ENCODE results near the gene RPL31. TPM values are rescaled to one million over a fixed set of nuclear protein-coding genes. Genes with fewer than 3 reads are reported as not detected.

Gene RPL31
- total RNA-seq, 1 experiment from 2014 or later: 647 TPM

DNA sequence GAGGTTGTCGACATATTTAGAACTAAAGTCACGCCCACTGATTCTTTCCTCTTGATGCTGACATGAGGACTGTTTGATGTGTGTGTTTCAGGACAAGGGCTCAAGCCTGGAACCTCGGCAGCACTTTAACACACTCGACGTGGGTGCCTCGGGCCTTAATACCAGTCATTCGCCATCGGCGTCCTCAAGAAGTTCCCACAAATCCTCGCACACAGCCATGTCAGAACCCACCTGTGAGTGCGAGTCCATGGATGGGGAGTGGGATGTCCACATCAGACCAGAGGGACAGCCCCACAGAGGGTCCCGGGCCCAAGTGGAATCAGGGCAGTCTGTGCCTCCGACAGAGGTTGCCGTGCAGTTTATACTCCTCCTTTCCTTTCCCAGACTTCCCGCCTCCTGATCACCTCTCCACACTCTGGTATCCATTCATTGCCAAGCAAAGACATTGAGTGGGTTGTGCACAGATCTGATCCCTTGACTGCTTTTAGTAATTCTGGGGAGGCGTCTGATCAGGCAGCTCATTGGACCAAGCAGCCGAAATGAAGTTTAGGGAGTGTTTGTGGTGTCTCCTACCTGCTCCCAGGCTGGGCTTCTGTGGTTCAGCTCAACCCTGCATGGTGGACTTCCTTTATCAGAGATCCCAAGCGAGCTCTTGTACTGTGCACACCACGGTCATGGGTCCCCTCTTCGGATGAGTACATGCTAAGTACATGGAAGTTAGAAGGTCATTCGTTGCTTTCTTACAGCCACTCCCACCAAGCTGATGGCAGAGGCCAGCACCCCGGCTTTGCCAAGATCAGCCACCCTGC, 27.2 kb upstream of the RPL31 start:
- DNase-seq (ENCODE audit: low spot score): no peak

DNA sequence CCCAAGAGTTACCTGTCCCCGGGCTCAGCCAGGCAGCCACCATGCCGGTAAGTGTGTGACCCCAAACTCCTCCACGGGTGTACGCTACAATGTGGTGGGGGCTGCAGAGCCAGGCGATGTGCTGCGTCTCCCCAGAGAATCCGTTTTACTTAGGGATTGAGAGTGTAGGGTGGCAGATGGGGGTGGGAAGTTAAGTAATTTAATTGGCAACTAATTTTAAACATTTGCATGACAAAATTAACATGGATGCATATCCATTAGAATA, 26.6 kb upstream of the RPL31 start:
- no peak for DNase-seq (ENCODE audit: low spot score)

DNA sequence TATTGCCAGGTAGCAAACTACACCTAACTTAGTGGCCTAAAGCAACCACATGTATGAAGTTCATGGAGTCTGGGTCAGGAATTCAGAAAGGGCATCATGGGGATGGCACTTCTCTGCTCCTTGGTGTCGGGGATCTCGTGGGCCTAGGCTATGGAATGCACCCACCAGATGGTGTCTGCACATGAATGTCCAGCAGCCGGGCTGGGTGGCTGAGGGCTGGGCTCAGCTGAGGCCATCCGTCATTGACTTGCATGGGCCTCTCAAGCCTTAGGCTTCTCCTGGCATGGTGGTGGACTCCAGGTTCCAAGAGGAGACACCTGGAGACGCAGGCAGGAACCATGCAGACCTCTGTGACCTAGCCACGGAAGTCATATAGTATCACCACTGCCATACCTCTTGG, 26.0 kb upstream of the RPL31 start:
- DNase-seq (ENCODE audit: low spot score): no peak

DNA sequence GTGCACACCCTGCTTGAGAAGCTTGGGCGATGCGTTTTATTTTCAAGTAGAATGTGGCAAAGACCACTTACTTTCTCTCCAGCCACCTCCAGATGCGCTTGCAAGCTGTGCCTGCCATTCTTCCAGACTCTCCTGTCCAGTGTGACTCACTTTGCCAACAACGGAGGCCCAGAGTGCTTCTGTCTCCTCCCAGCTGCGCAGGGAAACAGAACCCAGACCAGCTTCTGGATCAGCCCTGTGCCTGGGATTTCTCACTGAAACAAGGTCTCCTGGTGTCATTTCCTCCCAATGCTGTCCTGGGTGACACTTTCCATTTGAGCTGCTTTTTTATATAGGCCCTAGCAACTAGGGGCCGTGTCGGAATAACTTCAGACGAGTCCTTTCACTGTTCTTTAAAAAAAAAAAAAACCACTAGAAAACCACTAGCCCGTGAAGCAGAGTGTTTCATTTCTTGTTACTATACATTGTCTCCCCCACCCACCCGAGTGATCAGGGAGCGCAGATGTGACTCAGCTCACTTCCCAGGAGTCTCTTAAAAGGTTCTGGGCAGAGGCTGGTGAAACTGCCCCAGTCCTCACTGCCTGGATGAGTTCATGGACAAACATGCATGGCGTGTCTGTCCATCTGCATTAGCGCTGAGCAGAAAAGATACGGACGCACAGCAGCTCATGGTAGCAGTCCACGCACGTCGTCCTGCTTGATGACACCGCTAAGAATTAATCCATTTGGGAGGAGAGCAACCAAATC, 25.3 kb upstream of the RPL31 start:
- peak; percentile 71 for DNase-seq (ENCODE audit: low spot score)

DNA sequence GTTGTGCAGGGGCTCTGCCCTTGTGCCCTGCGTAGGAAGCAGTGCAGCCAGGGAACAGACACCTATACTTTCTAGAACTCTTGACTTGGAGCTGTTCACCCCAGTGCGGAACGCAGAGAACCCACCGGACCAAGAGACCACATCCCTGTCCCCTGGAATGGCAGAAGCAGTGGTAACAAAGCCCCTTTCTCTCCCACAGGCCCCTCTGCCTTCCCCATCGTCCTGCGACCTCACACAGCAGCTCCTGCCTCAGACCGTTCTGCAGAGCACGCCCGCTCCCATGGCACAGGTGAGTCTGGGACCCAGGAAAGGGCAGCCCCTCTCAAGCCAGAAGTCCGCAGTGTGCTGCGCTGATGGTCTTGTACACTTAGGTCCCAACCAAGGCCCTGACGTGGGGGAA, 24.6 kb upstream of the RPL31 start:
- no peak for DNase-seq (ENCODE audit: low spot score)

DNA sequence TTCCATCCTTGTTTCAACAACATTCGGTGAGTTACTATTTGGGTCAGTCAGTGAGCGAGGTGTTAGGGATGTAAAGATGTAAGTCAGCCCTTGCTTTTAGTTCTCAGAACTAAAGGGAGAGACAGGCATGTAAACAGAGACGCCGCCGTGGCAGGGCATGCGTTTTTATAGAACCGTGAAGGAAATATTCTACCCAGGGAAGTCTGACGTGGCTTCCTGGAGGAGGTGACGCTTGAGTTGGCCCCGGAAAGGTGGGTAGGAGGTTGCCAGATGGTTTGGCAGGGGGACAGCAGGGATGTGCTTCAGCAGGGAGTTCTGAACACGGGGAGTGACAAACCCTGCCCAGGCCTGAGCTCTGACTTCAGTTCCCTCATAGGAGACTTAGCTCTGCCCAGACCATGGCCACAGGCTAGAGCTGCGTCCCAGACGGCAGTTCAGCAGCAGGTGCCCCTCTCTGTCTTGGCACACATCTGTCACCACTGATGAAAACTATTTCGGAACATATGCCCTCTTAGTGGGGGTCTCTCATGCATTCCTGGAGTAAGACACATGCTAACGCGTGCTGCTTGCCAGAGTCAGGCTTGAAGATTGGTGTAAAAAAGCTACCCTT, 23.4 kb upstream of the RPL31 start:
- no peak for DNase-seq (ENCODE audit: low spot score)

DNA sequence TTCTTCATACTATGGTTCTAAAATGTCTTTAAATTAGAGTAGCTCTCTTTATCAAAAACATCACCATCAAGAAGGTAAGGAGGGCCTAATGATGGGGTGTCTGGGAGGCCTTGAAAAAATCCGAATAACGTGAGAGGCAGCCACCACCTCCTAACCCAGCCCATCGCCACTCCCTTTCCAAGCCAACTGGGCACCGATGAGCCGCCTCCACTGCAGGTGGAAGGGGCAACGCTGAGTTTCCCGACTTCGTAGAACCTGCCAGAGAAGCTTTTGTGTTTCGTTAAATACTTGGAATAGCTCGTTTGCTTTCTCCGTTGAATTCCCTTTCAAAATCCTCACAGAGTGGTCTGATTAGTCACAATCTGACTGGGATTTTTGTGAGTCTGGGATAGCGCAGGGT, 22.0 kb upstream of the RPL31 start:
- no peak for DNase-seq (ENCODE audit: low spot score)

DNA sequence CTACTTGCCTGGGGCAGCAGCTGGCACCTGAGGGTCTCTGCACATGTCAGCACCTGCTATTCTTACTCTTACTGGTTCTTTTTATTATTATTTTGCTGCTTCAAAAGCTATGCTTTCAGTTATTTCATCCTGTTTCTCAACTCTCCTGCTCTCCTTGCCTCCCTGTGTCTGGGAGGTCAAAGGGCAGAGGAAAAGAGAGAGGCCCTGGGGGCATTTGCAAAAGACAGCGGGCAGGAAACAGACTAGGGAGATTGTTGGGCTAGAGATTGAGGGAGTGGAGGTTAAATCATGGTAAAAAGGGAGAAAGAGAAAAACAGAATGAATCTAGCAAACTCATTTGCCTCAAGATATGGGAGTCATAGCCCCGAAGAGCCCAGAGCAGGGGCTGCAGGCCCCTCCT, 21.1 kb upstream of the RPL31 start:
- DNase-seq (ENCODE audit: low spot score): no peak

DNA sequence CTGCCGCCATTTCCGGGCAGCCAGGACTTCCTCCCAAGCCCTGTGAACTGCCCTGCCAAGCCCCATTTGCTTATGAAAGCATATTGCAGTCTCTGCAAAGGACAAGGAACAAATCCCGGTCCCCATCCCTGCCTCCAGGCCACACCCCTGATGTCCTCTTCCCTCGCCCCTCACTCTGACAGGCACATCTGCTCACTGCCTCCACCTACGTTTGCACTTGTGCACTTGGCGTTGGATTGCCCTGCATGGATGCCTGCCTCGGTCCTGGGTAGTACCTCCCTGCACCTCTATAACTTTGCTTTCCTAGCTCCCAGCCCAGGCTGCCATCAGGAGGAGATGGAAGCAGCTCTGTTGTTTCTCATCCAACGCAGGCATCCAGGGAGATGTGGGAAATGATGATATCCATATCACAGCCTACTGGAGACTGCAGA, 19.6 kb upstream of the RPL31 start:
- DNase-seq (ENCODE audit: low spot score): no peak

DNA sequence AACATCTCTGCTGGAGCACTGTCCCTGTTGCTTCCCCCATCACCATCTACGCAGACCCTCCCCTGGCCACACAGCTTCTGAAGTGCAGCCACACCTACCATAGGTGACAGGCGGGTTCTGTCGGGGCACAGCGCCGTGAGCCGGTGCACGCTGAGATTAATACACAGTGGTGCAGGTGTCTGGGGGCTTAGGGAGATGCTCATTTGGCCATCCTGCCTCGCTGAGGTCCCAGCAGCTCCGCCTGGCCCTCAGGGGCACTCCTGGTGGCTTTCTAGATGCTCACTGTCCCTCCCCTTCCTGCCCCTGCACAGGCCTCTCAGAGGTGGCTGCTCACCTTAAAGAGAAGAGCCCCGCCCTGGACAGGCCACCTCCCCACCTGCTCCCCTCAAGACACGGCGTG, 18.9 kb upstream of the RPL31 start:
- no peak for DNase-seq (ENCODE audit: low spot score)

DNA sequence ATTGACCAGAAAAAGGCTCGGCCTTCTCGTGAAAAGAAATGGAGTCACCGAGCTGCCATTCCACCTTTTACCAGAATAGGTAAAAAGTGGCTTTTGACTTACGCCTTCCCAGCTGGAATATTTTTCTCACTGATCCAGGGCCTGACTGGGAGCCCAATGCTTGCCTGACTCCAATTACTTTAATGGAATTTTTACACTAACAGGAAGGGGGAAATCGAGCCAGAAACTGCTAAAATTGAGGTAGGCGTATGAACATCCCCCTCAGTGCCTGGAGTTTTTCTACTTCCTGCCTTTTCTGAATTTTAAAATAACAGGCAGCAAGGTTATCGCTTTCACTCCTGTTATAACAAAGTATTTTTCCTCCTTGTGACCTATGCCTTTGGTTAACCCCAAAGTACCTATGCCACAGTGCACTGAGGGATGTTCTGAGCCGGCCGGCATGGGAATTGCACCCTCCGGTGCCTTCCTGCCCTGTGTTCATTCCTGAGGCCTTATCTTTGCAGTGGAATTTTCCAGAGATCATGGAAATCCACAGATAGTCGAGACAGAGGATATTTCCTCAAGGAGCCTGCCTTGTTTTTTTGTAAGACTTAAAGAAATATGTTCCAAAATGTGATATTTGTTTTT, 18.3 kb upstream of the RPL31 start:
- DNase-seq (ENCODE audit: low spot score): no peak

DNA sequence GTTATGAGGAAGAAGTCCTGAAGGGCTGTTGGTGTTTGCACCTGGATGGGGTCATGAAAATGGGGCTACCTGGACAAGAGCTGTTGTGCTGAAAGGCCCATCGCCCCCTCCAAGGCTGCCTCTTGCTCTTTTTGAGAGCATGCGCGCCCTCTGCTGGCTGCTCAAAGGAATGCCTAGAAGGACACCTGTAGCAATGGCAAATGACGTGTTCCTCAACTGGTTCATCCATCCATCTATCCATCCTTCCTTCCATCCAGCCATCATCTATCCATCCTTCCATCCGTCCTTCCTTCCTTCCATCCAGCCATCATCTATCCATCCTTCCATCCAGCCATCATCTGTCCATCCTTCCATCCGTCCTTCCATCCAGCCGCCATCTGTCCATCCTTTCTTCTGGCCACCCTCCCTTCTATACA, 17.2 kb upstream of the RPL31 start:
- peak; percentile 66 for DNase-seq (ENCODE audit: low spot score)

DNA sequence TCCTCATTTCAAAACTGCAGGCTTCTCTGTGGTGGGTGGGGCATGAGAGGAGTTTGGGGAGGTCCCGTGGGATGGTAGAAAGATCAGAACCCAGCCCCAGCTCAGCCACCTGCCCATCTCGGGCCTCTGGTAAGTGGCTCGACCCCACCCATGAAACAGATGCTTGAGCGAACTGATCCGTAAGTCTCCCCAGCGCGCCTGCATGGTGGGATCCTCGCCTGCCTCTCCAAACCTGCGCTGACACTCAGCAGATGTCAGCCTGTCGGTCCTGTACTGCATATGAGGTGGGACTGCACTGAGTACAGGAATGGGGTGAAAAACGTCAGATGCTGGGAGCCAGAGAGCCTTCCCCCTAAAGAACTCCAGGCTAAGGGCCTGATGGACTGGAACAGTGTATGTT, 15.9 kb upstream of the RPL31 start:
- no peak for DNase-seq (ENCODE audit: low spot score)

DNA sequence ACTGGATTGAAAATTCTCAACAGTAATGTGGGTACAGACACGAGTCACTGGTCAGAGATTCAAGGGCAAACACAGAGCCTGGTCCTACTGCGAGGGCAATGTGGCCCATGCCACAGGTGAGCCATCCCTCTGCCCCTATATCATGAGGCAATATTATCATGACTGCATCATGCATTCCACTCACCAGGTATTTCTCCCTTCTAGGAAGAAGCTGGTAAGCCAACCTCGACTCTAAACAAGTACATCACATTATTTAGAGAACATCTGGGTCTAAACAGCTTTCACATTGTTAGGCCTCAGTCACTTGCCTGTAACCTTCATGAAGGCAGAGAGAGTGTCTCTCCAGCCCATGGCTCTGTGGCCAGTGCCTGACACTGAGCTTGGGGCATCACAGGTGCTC, 14.6 kb upstream of the RPL31 start:
- no peak for DNase-seq (ENCODE audit: low spot score)

DNA sequence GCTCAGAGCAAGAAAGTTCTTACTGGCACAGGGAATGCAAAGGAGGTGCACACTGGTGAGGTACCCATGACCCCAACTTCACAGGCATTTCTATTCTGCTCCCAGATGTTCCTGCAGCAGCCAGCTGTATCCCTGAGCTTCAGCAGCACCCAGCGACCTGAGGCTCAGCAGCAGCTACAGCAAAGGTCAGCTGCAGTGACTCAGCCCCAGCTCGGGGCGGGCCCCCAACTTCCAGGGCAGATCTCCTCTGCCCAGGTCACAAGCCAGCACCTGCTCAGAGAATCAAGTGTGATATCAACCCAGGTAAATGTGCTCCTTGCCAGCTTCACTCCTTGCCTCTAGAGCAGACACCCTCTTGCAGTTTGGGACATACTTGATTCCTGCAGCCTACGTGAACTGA, 14.1 kb upstream of the RPL31 start:
- DNase-seq (ENCODE audit: low spot score): no peak

DNA sequence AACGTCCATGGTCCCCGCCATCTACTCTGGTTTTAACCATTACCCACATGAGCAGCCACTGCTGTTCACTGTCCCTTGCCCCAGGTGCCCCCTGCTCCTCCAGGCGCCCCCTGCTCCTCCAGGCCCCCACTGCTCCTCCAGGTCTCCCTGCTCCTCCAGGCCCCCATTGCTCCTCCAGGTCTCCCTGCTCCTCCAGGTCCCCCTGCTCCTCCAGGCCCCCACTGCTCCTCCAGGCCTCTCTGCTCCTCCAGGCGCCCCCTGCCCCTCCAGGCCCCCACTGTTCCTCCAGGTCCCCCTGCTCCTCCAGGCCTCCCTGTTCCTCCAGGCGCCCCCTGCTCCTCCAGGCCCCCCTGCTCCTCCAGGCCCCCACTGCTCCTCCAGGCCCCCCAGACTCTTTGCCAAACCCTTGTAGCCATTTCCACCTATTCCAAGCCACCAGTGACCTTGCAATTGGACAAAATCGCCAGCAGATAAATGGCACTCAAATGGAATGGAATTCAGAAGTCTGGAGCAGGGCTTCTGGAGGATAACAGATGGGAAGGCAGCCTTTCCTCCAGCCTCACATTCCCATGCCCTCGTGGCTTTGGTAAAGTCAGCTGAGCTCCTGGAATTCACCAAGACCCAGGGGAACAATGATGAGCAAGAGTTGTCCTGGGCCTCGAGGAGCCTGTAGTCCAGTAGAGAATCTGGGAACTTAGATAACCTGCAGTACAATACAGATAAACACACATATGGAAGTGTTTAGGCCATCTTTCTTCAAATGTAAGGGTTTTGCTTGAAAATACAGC, 13.3 kb upstream of the RPL31 start:
- peak; percentile 6 for DNase-seq (ENCODE audit: low spot score)

DNA sequence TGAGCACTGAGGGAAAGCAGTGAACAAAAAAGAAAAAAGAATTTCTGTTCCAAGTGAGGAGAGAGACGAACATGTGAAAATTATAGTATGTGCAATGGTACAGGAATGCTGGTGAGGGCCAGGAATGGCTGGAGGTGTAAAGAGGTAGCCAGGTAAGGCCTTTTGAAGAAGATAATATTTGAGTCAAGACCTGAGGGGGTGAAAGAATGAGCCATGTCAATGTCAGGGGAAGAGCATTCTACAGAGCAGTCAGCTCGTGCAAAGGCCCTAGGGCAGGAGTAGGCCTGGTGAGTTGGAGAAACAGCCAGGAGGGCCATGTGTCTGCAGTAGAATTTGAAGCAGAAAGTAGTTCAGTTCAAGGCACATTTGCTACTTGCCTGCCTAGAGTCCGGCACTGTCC, 12.4 kb upstream of the RPL31 start:
- no peak for DNase-seq (ENCODE audit: low spot score)

DNA sequence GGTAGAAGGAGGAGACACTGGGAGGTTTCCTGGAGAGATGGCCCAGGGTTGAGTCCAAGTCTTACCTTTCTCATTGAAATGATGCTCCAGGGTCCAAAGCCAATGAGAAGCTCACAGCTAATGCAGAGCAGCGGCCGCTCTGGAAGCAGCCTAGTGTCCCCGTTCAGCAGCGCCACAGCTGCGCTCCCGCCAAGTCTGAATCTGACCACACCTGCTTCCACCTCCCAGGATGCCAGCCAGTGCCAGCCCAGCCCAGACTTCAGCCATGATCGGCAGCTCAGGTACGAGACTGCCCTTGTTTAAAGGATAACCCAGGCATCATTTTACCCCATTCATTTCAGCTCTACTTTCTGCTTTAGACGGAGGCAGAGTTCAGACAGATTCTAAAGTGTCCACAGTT, 11.9 kb upstream of the RPL31 start:
- DNase-seq (ENCODE audit: low spot score): no peak

DNA sequence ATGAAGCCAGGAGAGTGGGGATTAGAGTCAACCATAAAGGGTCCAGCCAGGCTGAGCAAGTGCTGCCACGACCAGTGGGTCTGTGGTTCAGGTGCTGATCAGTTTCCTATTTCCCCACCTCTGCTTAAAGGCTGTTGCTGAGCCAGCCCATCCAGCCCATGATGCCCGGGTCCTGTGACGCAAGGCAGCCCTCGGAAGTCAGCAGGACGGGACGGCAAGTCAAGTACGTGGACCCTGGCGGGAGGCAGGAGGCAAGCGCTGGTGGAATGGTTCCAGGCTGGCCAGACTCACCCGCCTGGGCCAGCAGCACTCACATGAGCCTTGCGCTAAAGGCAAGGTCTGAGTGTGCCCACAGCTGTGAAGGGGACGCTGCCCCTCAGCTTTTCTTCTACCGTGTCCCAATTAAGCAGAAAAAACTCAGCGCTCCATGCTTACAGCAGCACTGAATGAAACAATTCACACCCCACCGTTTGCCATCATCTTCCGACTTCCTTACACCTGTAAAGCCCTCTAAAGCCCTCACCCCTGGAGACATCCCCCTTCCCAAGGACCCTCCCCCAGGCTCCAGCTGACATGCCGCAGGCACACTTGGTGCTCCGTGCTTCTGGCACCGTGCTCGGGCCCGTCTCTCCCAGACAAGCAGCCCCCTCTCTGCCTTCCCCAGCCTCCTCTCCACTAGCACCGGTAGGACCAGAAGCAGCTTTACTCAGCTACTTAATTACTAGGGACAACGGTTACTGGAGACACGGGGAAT, 11.3 kb upstream of the RPL31 start:
- no peak for DNase-seq (ENCODE audit: low spot score)

DNA sequence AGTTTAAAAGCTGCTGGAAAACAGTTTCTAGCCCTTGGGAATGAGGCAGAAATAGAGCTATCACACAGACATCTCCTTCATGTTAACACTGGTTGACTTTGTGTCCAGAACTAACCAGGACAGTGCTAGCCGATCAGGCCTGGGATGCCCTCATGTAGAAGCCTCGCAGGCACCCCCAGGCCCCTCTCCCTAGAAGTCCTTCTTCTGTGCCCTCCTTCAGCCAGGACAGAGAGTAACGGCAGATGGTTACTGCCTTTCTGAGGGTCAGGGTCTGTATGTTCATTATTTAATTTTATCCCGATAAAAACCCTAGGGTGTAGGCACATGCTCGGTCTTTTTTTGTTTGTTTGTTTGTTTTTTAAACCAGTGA, 10.7 kb upstream of the RPL31 start:
- no peak for DNase-seq (ENCODE audit: low spot score)

DNA sequence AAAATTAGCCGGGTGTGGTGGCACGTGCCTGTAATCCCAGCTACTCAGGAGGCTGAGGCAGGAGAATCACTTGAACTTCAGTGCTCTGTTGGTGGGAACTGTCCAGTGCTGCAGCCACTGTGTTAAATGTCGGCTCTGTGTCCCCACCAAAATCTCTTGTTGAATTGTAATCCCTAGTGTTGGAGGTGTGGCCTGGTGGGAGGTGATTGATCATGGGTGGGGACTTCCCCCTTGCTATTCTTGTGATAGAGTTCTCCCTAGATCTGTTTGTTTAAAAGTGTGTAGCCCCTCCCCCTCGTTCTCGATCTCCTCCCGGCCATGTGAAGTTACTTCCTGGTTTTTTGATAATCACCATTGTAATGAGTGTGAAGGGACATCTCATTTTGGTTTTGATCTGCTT, 9.8 kb upstream of the RPL31 start:
- no peak for DNase-seq (ENCODE audit: low spot score)
